IPS-18a (cell line): ENCODE measurements around the gene TXNDC2.
A peak's percentile ranks its signal among the peaks of the same experiment; 100 is the strongest.

Experiments
- H3K27ac ChIP-seq: one replicate; pipeline ENCODE4 v1.5.1; 2013; ENCODE audit warnings: low read length
- H3K27me3 ChIP-seq: one replicate; pipeline ENCODE4 v1.6.1; 2013; ENCODE audit warnings: mild to moderate bottlenecking, low read length; ENCODE audit not compliant: control insufficient read depth, insufficient read depth
- H3K36me3 ChIP-seq: one replicate; pipeline ENCODE4 v1.6.1; 2013; ENCODE audit warnings: low read depth, low read length; ENCODE audit not compliant: control insufficient read depth
- H3K4me1 ChIP-seq: one replicate; pipeline ENCODE4 v1.6.1; 2013; ENCODE audit warnings: low read depth, low read length; ENCODE audit not compliant: control insufficient read depth
- H3K4me3 ChIP-seq: one replicate; pipeline ENCODE4 v1.5.1; 2013; ENCODE audit warnings: low read length
- H3K9ac ChIP-seq: one replicate; pipeline ENCODE4 v1.6.1; 2013; ENCODE audit warnings: mild to moderate bottlenecking, low read length, moderate library complexity
- H3K9me3 ChIP-seq: one replicate; pipeline ENCODE4 v1.6.1; 2013; ENCODE audit warnings: low read depth, low read length; ENCODE audit not compliant: control insufficient read depth

TXNDC2 gene

GRCh38 chr18:9885170-9886004 lies at the start of gene TXNDC2:
TXNDC2 (plus strand) TSS chr18:9885973; CDS start chr18:9886681, 708 bp downstream.
- Histone ChIP-seq H3K9ac (no peak within 1 kb of the TSS), H3K9me3 (no peaks in the 10 kb centered on the region), H3K27me3 (no peaks in the 10 kb centered on the region), H3K4me3 (no peak within 1 kb of the TSS), H3K4me1 (no peaks in the 10 kb centered on the region), H3K27ac (no peak within 1 kb of the TSS), H3K36me3 (no peaks in the 10 kb centered on the region)

DNA sequence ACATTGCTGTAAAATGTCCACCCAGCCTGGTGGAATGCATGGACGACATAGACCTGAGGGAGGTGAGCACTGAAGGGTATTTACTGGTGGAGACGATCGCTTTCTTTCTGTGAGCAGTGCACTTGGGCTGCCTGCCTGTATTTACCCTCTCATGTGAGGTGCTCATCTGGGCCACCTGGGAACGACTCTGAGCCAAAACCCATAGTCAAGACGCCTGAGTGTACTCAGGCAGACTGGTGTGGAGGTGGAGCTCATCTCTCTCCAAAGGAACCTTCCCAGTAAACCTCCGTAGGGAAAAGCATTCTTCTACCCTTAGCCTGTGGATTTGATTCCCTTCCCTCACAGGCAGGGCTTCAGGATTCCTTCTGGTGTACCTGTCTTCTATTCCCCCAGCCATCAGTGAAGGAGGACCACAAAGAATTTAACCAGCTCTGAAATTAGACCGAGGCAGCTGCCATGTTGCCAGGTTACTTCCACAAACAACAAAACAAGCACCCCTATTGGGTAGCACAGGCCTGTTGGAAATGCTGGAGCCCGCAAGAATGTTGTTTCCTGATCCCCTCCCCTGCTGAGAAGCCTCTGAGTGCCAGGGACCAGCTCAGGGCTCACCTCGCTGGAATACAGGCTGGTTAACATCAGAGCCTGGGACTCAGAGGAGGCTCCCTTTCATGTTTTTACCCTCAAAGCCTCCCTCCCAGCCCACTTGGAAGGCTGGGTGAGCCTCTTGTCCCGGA lies 47.5 kb upstream of the TXNDC2 start:
- H3K4me3 ChIP-seq: no peak overlapping the region
- H3K27ac ChIP-seq: peak overlapping the region; percentile 36
- H3K27me3 ChIP-seq: no peaks in the 10 kb centered on the region
- peaks cover 38% of the 10 kb centered on the region for H3K4me1 ChIP-seq
- no peaks in the 10 kb centered on the region for H3K36me3 ChIP-seq
- H3K9ac ChIP-seq: peak overlapping the region; percentile 47
- H3K9me3 ChIP-seq: no peaks in the 10 kb centered on the region

- H3K9ac ChIP-seq: peak overlapping the region; percentile 17
- H3K27me3 ChIP-seq: no peaks in the 10 kb centered on the region
- H3K36me3 ChIP-seq: no peaks in the 10 kb centered on the region
- H3K4me1 ChIP-seq: peaks cover 41% of the 10 kb centered on the region
- H3K4me3 ChIP-seq: no peak overlapping the region
- no peaks in the 10 kb centered on the region for H3K9me3 ChIP-seq
- no peak overlapping the region for H3K27ac ChIP-seq
These were observed 46.6 kb upstream of the TXNDC2 start for GRCh38 chr18:9839211-9839610.

- no peak overlapping the region for H3K9ac ChIP-seq
These were observed 45.9 kb upstream of the TXNDC2 start for GRCh38 chr18:9839853-9840252.

GRCh38 chr18:9841752-9842151 lies 44.0 kb upstream of the TXNDC2 start:
- Histone ChIP-seq H3K4me3 (no peak overlapping the region), H3K4me1 (peaks cover 27% of the 10 kb centered on the region), H3K36me3 (no peaks in the 10 kb centered on the region), H3K9me3 (no peaks in the 10 kb centered on the region), H3K27ac (no peak overlapping the region), H3K27me3 (no peaks in the 10 kb centered on the region), H3K9ac (no peak overlapping the region)

More at GRCh38 chr18:9839853-9840252, 45.9 kb upstream of the TXNDC2 start:
- Histone ChIP-seq H3K36me3 (no peaks in the 10 kb centered on the region), H3K27me3 (no peaks in the 10 kb centered on the region), H3K4me1 (peaks cover 39% of the 10 kb centered on the region), H3K4me3 (no peak overlapping the region), H3K27ac (no peak overlapping the region), H3K9me3 (no peaks in the 10 kb centered on the region)

- Histone ChIP-seq H3K36me3 (no peaks in the 10 kb centered on the region), H3K4me3 (no peak overlapping the region), H3K9ac (no peak overlapping the region), H3K27me3 (no peaks in the 10 kb centered on the region), H3K9me3 (no peaks in the 10 kb centered on the region), H3K4me1 (peaks cover 27% of the 10 kb centered on the region), H3K27ac (no peak overlapping the region)
These were observed 43.3 kb upstream of the TXNDC2 start for GRCh38 chr18:9842448-9842847.

- Histone ChIP-seq H3K4me1 (peaks cover 13% of the 10 kb centered on the region), H3K9ac (no peak overlapping the region), H3K27ac (no peak overlapping the region), H3K27me3 (no peaks in the 10 kb centered on the region), H3K9me3 (no peaks in the 10 kb centered on the region), H3K36me3 (no peaks in the 10 kb centered on the region), H3K4me3 (no peak overlapping the region)
These were observed 40.5 kb upstream of the TXNDC2 start for GRCh38 chr18:9845256-9845655.

DNA sequence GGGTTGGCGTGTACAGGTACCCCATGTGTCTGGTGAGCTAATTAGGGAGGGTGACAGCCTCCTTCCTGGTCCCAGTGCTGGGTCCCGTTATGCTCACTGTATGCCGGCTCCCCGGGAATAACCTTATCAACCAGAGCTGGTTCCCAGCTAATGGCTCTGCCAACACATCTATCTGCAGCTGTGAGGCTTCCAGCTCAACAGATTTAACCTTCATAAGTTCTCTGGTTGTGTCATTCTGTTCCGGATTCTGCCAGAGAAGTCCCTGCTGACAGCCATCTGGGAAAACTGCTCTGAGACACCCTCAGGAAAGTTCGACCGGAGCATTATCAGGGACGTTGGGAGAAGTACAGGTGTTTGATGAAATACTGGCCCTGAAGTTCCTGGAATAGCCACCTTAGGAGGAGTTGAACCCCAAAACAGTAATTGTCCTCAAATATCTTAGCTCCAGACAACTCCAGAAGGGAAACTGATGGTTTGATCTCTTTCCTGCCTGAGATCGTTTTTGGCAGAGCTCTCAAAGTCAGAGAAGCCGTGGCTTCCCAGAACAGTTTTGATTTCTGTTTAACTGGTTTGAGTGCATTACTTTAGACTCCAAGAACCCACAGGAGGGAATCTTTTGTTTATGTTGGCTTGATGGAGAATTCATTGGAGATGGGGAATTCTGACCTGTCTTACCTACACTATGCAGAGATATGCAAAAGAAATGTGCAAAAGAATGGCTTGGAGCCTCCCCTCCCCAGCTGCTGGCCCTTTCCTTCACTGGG lies 39.4 kb upstream of the TXNDC2 start:
- H3K4me3 ChIP-seq: no peak overlapping the region
- H3K36me3 ChIP-seq: no peaks in the 10 kb centered on the region
- no peaks in the 10 kb centered on the region for H3K9me3 ChIP-seq
- no peaks in the 10 kb centered on the region for H3K27me3 ChIP-seq
- H3K4me1 ChIP-seq: peaks cover 13% of the 10 kb centered on the region
- no peak overlapping the region for H3K27ac ChIP-seq
- H3K9ac ChIP-seq: no peak overlapping the region

GRCh38 chr18:9848170-9848879 lies 37.4 kb upstream of the TXNDC2 start:
- Histone ChIP-seq H3K4me1 (peaks cover 13% of the 10 kb centered on the region), H3K36me3 (no peaks in the 10 kb centered on the region), H3K4me3 (no peak overlapping the region), H3K27me3 (no peaks in the 10 kb centered on the region), H3K9ac (no peak overlapping the region), H3K9me3 (no peaks in the 10 kb centered on the region), H3K27ac (no peak overlapping the region)

DNA sequence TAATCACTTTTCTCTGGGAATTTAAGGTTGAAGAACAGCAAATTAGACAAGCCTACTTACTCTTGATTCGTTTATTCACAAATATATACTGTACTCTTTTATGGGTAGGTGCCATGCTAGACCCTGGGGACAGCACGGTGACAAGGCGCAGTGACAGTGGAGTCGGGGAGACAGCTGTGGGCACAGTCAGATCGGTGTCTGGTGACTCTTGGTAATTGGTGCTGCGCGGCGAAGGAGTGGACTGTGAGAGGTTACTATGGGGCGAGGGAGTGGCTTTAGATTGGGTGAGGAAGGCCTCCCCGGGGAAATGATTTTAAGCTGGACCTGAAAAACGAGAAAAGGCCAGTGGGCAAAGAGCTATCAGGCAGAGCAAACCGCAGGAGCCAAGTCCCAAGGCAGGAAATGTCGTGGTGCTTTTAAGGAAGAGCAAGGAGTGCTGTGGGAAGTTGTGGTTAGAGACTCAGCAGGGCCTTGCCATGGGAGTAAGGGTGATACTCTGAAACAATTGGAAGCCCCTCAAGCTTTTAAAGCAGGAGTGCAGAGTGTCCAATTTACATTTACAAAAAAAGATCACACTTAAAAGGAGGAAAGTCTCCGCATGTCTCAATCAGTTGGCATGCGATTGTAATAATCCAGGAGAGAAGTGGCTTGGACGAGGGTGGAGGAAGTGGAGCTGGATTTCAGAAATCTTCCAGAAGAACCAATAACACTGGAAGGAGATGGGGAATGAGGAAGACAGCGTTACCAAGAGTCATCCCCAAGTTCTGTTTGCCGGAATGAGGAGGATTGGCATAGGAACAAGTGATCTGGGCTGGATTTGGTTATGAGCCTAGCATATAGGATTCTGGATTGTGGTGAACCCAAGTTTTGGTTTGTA lies 36.1 kb upstream of the TXNDC2 start:
- Histone ChIP-seq H3K9ac (no peak overlapping the region), H3K27me3 (no peaks in the 10 kb centered on the region), H3K9me3 (no peaks in the 10 kb centered on the region), H3K27ac (no peak overlapping the region), H3K4me3 (no peak overlapping the region), H3K36me3 (no peaks in the 10 kb centered on the region), H3K4me1 (peaks cover 7% of the 10 kb centered on the region)
